ENCODE results near the gene CALU. TPM values are rescaled to one million over a fixed set of nuclear protein-coding genes. Genes with fewer than 3 reads are reported as not detected.

CALU gene
- total RNA-seq, 1 experiment from 2014 or later, result 169 TPM

DNA sequence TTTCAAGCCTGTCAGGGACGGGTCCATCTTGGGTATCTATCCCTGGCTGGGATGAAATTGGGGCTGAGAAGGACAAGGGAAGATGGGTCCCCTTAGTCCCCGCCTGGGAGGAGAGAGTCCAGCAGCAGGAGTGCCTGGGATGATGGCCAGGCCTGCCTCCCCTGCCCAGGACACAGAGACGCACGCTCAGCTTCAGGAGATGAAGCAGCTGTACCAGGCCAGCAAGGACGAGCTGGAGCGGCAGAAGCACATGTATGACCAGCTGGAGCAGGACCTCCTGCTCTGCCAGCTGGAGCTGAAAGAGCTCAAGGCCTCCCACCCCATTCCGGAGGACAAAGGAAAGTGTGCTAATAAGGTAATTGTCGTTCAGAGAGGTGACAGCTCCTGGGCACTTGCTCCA lies 68.0 kb downstream of the CALU start:
- H3K27me3 ChIP-seq (ENCODE audit: low read length), result no peaks in the 10 kb centered on the region
- no peaks in the 10 kb centered on the region for H4K20me1 ChIP-seq (ENCODE audit: low read length)
- intact Hi-C loops (cut with micrococcal nuclease), result no loop called here
- H3K79me2 ChIP-seq (ENCODE audit: low read length), result no peaks in the 10 kb centered on the region
- no peaks in the 10 kb centered on the region for H3F3A ChIP-seq (ENCODE audit: low read length, unreplicated experiment)
- no peaks in the 10 kb centered on the region for H3K9me2 ChIP-seq (replicated peaks; ENCODE audit: low read length)
- ChIA-PET POLR2A (ENCODE audit: unreplicated experiment) (no interaction called here), CTCF (no interaction called here)
- no peak for DNase-seq
- no peak overlapping the region for H3K27ac ChIP-seq (ENCODE audit: low read length)
- TF ChIP-seq, protein P1, sequence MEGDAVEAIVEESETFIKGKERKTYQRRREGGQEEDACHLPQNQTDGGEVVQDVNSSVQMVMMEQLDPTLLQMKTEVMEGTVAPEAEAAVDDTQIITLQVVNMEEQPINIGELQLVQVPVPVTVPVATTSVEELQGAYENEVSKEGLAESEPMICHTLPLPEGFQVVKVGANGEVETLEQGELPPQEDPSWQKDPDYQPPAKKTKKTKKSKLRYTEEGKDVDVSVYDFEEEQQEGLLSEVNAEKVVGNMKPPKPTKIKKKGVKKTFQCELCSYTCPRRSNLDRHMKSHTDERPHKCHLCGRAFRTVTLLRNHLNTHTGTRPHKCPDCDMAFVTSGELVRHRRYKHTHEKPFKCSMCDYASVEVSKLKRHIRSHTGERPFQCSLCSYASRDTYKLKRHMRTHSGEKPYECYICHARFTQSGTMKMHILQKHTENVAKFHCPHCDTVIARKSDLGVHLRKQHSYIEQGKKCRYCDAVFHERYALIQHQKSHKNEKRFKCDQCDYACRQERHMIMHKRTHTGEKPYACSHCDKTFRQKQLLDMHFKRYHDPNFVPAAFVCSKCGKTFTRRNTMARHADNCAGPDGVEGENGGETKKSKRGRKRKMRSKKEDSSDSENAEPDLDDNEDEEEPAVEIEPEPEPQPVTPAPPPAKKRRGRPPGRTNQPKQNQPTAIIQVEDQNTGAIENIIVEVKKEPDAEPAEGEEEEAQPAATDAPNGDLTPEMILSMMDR (conservative IDR thresholded peaks at IDR 0.05; ENCODE audit: low read depth, low read length), result no peak
- TF ChIP-seq EZH2phosphoT487 (IDR thresholded peaks at IDR 0.05; ENCODE audit: borderline replicate concordance, low read length) (no peak), EZH2 (IDR thresholded peaks at IDR 0.05; ENCODE audit: low read length, unreplicated experiment) (no peak)
- BruUV-seq (replicated peaks), result no TSS peak
- no peaks in the 10 kb centered on the region for H3K36me3 ChIP-seq (ENCODE audit: low read depth, low read length)
- no peaks in the 10 kb centered on the region for H3K4me1 ChIP-seq (ENCODE audit: insufficient read depth, low read length)
- H3K9me3 ChIP-seq (ENCODE audit: low read length), result no peaks in the 10 kb centered on the region
- H3K4me3 ChIP-seq (ENCODE audit: low read length), result no peak overlapping the region
- no peak overlapping the region for H2AFZ ChIP-seq (ENCODE audit: low read length)
- no peak overlapping the region for H3K9ac ChIP-seq (ENCODE audit: low read length)
- no peak overlapping the region for H3K4me2 ChIP-seq (ENCODE audit: low read length)
- no peak for ATAC-seq

DNA sequence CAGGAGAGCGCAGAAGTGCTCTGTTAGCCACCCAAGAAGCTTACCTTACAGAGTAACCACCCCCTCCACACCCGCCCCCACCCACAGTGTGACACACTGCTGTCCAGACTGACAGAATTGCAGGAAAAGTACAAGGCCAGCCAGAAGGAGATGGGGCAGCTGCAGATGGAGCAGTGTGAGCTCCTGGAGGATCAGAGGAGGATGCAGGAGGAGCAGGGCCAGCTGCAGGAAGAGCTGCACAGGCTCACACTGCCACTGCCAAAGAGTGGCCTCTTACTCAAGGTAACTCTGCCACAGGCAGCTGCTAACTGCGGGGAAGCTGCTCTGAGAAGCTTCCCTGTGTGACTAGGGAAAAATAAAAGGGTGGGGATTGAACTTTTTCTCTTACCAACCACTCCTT lies 70.2 kb downstream of the CALU start:
- no peaks in the 10 kb centered on the region for H3K9me2 ChIP-seq (replicated peaks; ENCODE audit: low read length)
- no peak overlapping the region for H3K4me2 ChIP-seq (ENCODE audit: low read length)
- DNase-seq (no peak), ATAC-seq (no peak)
- no peaks in the 10 kb centered on the region for H4K20me1 ChIP-seq (ENCODE audit: low read length)
- no peaks in the 10 kb centered on the region for H3K79me2 ChIP-seq (ENCODE audit: low read length)
- no peaks in the 10 kb centered on the region for H3K9me3 ChIP-seq (ENCODE audit: low read length)
- H3K9ac ChIP-seq (ENCODE audit: low read length), result no peak overlapping the region
- no peaks in the 10 kb centered on the region for H3K27me3 ChIP-seq (ENCODE audit: low read length)
- no peak overlapping the region for H2AFZ ChIP-seq (ENCODE audit: low read length)
- H3K27ac ChIP-seq (ENCODE audit: low read length), result no peak overlapping the region
- no TSS peak for BruUV-seq (replicated peaks)
- no peaks in the 10 kb centered on the region for H3K4me1 ChIP-seq (ENCODE audit: insufficient read depth, low read length)
- CTCF ChIA-PET, result no interaction called here
- intact Hi-C loops (cut with micrococcal nuclease), result no loop called here
- POLR2A ChIA-PET (ENCODE audit: unreplicated experiment), result no interaction called here
- H3K36me3 ChIP-seq (ENCODE audit: low read depth, low read length), result no peaks in the 10 kb centered on the region
- no peak overlapping the region for H3K4me3 ChIP-seq (ENCODE audit: low read length)
- no peaks in the 10 kb centered on the region for H3F3A ChIP-seq (ENCODE audit: low read length, unreplicated experiment)
- TF ChIP-seq, protein P1 (conservative IDR thresholded peaks at IDR 0.05; ENCODE audit: low read depth, low read length), result no peak
- TF ChIP-seq EZH2 (IDR thresholded peaks at IDR 0.05; ENCODE audit: low read length, unreplicated experiment) (no peak), EZH2phosphoT487 (IDR thresholded peaks at IDR 0.05; ENCODE audit: borderline replicate concordance, low read length) (no peak)

DNA sequence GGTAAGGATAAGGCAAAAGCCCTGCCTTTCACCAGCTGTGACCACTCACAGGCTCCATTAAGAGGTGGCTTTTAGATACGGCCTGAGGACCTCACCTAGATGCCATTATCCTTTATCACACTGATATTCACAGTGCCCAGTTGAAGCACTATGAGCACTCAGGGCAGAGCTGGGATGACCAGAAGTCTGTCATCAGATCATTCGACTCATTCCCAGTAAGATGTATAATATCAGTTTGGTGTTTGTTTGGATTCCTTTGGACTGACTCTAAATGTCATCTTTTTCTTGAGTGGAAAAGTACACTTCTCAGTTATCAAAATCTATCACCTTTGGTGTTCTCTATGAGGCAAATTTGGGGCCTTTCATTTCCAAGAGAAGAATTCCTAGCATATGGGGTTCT lies 71.3 kb downstream of the CALU start:
- Histone ChIP-seq H3K27me3 (ENCODE audit: low read length) (no peaks in the 10 kb centered on the region), H4K20me1 (ENCODE audit: low read length) (no peaks in the 10 kb centered on the region), H3K36me3 (ENCODE audit: low read depth, low read length) (no peaks in the 10 kb centered on the region), H3K9me2 (replicated peaks; ENCODE audit: low read length) (no peaks in the 10 kb centered on the region), H2AFZ (ENCODE audit: low read length) (no peak overlapping the region), H3K4me1 (ENCODE audit: insufficient read depth, low read length) (no peaks in the 10 kb centered on the region), H3K27ac (ENCODE audit: low read length) (no peak overlapping the region), H3K9me3 (ENCODE audit: low read length) (no peaks in the 10 kb centered on the region), H3K4me3 (ENCODE audit: low read length) (no peak overlapping the region), H3K79me2 (ENCODE audit: low read length) (no peaks in the 10 kb centered on the region), H3F3A (ENCODE audit: low read length, unreplicated experiment) (no peaks in the 10 kb centered on the region), H3K4me2 (ENCODE audit: low read length) (no peak overlapping the region), H3K9ac (ENCODE audit: low read length) (no peak overlapping the region)
- TF ChIP-seq, protein P1 (conservative IDR thresholded peaks at IDR 0.05; ENCODE audit: low read depth, low read length), result no peak
- TF ChIP-seq EZH2phosphoT487 (IDR thresholded peaks at IDR 0.05; ENCODE audit: borderline replicate concordance, low read length) (no peak), EZH2 (IDR thresholded peaks at IDR 0.05; ENCODE audit: low read length, unreplicated experiment) (no peak)
- CTCF ChIA-PET, result no interaction called here
- DNase-seq, result no peak
- POLR2A ChIA-PET (ENCODE audit: unreplicated experiment), result no interaction called here
- intact Hi-C loops (cut with micrococcal nuclease), result no loop called here
- ATAC-seq, result no peak
- no TSS peak for BruUV-seq (replicated peaks)

Measured in PC-3 (cell line).